ENCODE measurements around the gene LGR5. TPM values are rescaled to one million over a fixed set of nuclear protein-coding genes. Genes with fewer than 3 reads are reported as not detected.

Gene LGR5
- total and polyA plus RNA-seq, 8 donors = 0.06 to 0.17 (median 0.11) TPM; not detected in 4

DNA sequence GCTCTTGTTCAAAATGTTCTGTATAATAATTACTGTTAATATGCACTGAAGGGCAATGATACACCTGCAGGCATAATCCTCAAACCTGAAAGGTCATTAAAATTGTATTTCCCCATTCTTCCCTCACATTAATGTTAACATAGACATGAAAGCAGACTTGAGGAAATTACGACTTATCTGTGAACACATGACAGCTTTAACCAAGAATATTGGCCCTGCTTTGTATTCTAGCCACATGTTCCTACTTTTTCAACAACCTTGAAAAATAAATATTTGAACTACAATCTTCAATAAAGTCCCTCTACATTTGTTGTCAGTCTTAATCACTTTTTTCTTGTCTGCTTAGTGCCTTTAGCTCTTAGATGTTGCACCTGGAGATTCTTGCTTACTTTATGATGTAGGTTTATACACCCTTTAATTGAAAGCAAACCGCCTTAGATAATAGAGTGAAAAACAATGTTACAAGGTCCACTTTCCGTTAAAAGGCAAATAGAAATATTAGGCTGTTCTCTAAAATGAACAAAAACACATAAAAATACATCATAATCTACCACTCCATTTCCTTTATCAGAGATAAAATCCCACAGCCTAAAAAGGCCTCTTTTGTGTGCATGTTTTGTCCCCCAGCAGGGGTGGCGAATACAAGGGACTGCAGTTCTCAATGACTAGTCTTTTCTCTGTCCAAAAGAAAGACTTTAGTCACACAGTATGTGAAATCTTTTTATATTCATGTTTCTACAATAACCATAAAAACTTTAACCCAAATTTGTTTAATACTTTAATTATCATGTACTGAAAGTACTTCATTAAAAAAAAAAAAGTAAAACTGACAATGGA, 168.1 kb downstream of the LGR5 start:
- FAIRE-seq = no peak
- intact Hi-C loops (cut with DNase I) = no loop called here

GRCh38 chr12:71610031-71610795, 170.6 kb downstream of the LGR5 start:
- DNase-seq = no peak

More for the DNA sequence above, 168.1 kb downstream of the LGR5 start:
- DNase-seq (no peak), ATAC-seq (peak in 3 of 4 donors; percentile 12 to 74 (median 42))
- WGBS, 2 donors = 49 to 55% methylated on average over 4 of the region's 4 CpGs
- Histone ChIP-seq H3K4me3 (no peak overlapping the region), H3K36me3 (peaks cover 0 to 37% (median 12%) of the 10 kb centered on the region in 3 donors), H3K9me3 (no peaks in the 10 kb centered on the region), H3K4me1 (peaks cover 0 to 12% (median 5%) of the 10 kb centered on the region in 3 donors), H3K27ac (no peak overlapping the region), H3K27me3 (no peaks in the 10 kb centered on the region)
- no peak for TF ChIP-seq CTCF (IDR thresholded peaks at IDR 0.05)

DNA sequence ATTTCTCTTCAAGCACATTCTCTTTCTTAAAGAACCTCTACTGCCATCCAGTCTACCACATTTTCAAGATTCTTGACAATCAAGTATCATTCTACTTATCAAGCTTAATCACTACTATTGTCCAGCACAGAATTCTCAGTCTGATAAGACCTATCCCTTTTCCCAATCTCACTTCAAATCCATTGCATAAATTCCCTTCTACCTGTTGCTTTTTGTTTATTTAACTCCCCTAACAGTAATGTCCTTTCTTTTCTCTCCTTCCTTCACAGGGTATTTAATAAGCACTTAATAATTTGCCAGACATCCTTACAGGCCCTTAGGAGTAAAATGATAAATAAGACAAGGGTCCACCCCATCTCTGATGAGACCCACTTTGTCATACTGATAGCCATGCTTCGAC, 182.3 kb downstream of the LGR5 start:
- TF ChIP-seq CTCF (IDR thresholded peaks at IDR 0.05) = no peak
- Histone ChIP-seq H3K4me1 (peaks cover 0 to 8% (median 6%) of the 10 kb centered on the region in 3 donors), H3K27ac (no peak overlapping the region), H3K36me3 (peaks cover 0 to 84% (median 37%) of the 10 kb centered on the region in 3 donors), H3K9me3 (no peaks in the 10 kb centered on the region), H3K4me3 (no peak overlapping the region), H3K27me3 (no peaks in the 10 kb centered on the region)
- ATAC-seq (no peak), DNase-seq (no peak), FAIRE-seq (no peak)
- intact Hi-C loops (cut with DNase I) = no loop called here
- WGBS, 2 donors = 97% methylated on average over 1 of the region's 1 CpG

More at GRCh38 chr12:71610031-71610795, 170.6 kb downstream of the LGR5 start:
- Histone ChIP-seq H3K4me3 (no peak overlapping the region), H3K36me3 (peaks cover 0 to 62% (median 18%) of the 10 kb centered on the region in 3 donors), H3K9me3 (no peaks in the 10 kb centered on the region), H3K4me1 (peaks cover 0 to 8% (median 2%) of the 10 kb centered on the region in 3 donors), H3K27me3 (no peaks in the 10 kb centered on the region), H3K27ac (no peak overlapping the region)
- TF ChIP-seq CTCF (IDR thresholded peaks at IDR 0.05) = no peak
- ATAC-seq (no peak), FAIRE-seq (no peak)
- intact Hi-C loops (cut with DNase I) = no loop called here
- WGBS, 2 donors = 87% methylated on average over 6 of the region's 6 CpGs

DNA sequence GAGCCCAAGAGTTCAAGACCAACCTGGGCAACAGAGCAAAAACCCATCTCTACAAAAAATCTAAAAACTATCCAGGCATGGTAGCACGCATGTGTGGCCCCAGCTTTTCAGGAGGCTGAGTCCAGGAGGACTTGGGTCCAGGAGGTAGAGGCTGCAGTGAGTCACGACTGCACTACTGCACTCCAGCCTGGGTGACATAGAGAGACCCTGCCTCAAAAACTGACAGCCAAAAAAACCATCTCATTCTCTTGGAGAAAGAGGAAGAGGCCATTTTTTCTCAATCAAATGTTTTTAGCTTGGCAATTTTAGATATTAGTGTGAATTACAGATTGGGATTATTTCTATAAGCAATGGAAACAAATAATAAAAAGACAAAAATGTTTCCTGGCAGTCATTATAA, 185.9 kb downstream of the LGR5 start:
- 95 to 96% methylated on average over 2 of the region's 2 CpGs for WGBS, 2 donors
- DNase-seq (no peak), FAIRE-seq (no peak), ATAC-seq (no peak)
- Histone ChIP-seq H3K27ac (no peak overlapping the region), H3K4me1 (peaks cover 0 to 16% (median 13%) of the 10 kb centered on the region in 3 donors), H3K4me3 (no peak overlapping the region), H3K27me3 (no peaks in the 10 kb centered on the region), H3K36me3 (peaks cover 4 to 85% (median 24%) of the 10 kb centered on the region in 3 donors), H3K9me3 (no peaks in the 10 kb centered on the region)
- TF ChIP-seq CTCF (IDR thresholded peaks at IDR 0.05) = no peak
- intact Hi-C loops (cut with DNase I) = no loop called here
